ENCODE data around the gene AFAP1. TPM values are rescaled to one million over a fixed set of nuclear protein-coding genes. Genes with fewer than 3 reads are reported as not detected.
A peak's percentile ranks its signal among the peaks of the same experiment; 100 is the strongest.

AFAP1 gene
- total and polyA plus RNA-seq, 8 donors = 23.6 to 31.4 (median 27.4) TPM

DNA sequence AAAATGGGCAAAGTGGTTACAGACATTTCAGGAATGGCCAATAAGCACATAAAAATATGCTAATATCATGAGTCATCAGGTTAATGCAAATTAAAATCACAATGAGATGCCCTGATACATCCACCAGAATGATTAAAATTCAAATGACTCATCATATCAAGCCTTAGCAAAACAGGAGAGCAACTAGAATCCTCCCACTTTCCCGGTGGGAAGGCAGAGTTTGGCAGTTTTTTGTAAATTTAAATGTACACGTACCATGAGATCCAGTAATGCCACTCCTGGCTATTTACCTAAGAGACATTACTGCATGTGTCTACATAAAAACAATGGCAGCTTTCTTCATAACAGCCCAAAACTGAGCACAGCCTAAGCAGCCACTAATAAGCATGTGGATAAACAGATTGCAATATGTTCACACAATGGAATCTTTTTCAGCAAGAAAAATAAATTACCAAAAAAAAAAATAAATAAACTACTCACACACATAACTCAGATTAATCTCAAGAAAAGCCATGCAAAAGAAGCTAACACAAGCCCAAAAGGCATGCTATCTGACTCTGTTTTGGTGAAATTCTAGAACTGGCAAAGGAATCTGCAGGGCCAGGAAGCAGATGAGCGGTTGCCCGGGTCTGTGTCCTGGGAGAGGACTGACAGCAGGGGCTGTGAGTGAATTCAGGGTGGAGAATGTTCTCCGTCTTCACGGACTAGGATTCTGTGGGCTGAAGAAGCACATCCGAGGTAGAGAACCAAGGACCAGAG lies 48.8 kb downstream of the AFAP1 start:
- DNase-seq (no peak), ATAC-seq (no peak)
- peaks cover 0 to 11% of the 10 kb centered on the region in 2 donors for H3K9me3 ChIP-seq
- intact Hi-C loops (cut with DNase I) = no loop called here
- H3K4me1 ChIP-seq = peaks cover 0 to 5% of the 10 kb centered on the region in 2 donors
- no peak overlapping the region for H3K4me3 ChIP-seq
- H3K27ac ChIP-seq = no peak overlapping the region
- no peaks in the 10 kb centered on the region for H3K36me3 ChIP-seq
- TF ChIP-seq, protein P1, sequence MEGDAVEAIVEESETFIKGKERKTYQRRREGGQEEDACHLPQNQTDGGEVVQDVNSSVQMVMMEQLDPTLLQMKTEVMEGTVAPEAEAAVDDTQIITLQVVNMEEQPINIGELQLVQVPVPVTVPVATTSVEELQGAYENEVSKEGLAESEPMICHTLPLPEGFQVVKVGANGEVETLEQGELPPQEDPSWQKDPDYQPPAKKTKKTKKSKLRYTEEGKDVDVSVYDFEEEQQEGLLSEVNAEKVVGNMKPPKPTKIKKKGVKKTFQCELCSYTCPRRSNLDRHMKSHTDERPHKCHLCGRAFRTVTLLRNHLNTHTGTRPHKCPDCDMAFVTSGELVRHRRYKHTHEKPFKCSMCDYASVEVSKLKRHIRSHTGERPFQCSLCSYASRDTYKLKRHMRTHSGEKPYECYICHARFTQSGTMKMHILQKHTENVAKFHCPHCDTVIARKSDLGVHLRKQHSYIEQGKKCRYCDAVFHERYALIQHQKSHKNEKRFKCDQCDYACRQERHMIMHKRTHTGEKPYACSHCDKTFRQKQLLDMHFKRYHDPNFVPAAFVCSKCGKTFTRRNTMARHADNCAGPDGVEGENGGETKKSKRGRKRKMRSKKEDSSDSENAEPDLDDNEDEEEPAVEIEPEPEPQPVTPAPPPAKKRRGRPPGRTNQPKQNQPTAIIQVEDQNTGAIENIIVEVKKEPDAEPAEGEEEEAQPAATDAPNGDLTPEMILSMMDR (IDR thresholded peaks at IDR 0.05) = no peak
- no peaks in the 10 kb centered on the region for H3K27me3 ChIP-seq

DNA sequence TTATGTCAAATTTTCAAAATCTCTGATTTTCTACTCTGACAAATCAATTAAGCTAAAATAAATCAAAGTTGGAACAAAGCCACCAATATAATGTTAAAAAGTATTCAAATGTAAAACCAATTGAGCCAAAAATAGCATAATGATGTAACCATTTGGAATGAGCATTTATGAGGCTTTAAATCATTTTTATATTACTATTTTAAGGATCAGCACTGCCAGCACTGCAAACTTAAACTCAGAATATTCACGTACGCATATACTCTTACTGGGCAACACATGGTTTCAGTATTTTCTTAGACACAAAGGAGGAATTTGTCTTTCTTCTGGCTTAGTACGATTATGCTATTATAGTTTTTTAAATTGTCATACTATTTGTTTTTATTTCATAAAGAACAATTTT lies 52.2 kb downstream of the AFAP1 start:
- Histone ChIP-seq H3K9me3 (peaks cover 0 to 11% of the 10 kb centered on the region in 2 donors), H3K4me1 (peaks cover 0 to 5% of the 10 kb centered on the region in 2 donors), H3K4me3 (no peak overlapping the region), H3K27ac (no peak overlapping the region), H3K27me3 (no peaks in the 10 kb centered on the region), H3K36me3 (no peaks in the 10 kb centered on the region)
- TF ChIP-seq, protein P1 (IDR thresholded peaks at IDR 0.05) = no peak
- intact Hi-C loops (cut with DNase I) = no loop called here
- ATAC-seq (no peak), DNase-seq (no peak)

DNA sequence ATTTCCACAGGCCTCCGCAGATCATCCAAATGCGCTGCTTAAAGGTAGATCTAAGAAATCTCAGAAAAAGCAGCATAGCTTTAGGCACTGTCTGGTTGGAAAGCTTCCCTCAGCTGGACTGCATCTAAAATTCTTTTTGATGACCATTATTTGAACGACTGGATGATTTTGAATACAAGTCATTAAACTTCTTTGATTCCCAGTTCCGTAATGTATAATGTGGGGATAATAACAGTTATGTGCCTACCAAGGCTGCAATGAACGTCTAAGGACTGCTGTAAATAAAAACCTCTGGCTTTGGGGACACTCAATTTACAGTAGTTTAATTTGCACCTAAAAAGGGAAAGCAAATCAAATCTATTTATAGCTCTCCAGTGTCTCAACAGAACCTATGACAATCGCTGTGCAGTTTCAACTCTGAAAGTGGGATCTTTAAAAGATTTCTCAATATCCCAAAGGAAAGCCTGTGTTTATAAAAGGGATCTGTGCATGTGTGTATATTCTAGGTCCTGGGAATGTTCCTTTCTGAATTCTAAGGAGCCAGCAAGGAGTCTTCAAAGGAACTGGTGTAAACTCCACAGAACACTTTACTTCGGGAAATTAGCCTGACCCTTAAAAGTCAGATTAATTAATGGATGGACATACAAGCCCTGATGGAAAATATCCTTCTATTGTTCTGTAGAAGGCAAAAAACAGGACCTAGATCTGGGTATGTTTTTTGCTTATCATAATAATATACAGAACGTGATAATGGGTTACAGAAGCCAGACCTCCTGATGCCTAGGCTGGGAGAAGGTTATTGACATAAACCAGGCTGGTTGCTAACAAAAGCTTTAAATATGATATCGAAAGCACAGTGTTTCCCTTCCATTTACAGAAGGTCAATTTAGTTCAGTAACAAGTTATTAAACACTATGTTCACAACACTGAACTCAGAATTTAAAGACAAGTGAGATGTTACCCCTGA lies 53.4 kb downstream of the AFAP1 start:
- H3K4me1 ChIP-seq = no peaks in the 10 kb centered on the region
- TF ChIP-seq, protein P1 (IDR thresholded peaks at IDR 0.05) = no peak
- DNase-seq = no peak
- no peaks in the 10 kb centered on the region for H3K36me3 ChIP-seq
- ATAC-seq = no peak
- intact Hi-C loops (cut with DNase I) = no loop called here
- peaks cover 0 to 11% of the 10 kb centered on the region in 2 donors for H3K9me3 ChIP-seq
- peak overlapping the region in 1 of 2 donors; percentile 14 for H3K27ac ChIP-seq
- no peaks in the 10 kb centered on the region for H3K27me3 ChIP-seq
- H3K4me3 ChIP-seq = no peak overlapping the region

DNA sequence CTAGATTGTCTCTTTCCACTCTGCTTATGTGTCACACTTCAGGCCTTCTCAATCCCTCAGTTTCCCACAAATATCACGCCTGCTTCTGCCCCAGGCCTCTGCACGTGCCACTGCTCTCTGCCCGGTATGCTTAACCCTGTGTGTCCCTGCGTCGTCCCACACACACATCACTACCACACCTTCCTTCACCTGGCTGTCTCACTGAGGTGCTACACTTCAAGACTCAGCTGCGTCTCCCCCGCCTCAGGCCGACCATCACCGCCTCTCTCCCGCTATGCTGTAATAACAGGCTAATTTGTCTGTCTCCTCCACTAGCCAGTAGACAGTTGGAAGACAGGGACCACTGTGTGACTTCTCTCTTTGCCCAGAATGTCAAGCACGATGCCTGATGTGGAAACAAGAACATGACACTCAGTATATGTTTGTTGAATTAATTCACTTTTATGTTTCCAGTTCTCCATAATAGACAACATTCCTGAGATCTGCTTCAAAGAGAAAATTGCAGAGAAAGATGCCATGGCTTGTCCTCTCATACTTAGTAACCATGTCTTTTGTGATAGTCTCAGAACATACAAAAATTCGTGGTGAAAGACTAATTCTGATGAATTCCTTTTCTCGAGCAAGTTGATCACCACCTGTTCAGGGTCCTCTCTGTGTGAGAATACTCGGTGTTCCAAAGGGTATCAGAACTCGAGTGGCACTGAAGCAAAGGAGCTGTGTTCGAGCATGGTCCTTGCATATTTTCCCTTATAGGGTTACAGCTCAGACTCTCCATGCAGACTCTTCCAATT lies 54.2 kb downstream of the AFAP1 start:
- no peak for DNase-seq
- intact Hi-C loops (cut with DNase I) = no loop called here
- no peak for ATAC-seq
- TF ChIP-seq, protein P1 (IDR thresholded peaks at IDR 0.05) = no peak
- Histone ChIP-seq H3K27ac (no peak overlapping the region), H3K36me3 (no peaks in the 10 kb centered on the region), H3K4me3 (no peak overlapping the region), H3K9me3 (peaks cover 0 to 11% of the 10 kb centered on the region in 2 donors), H3K4me1 (no peaks in the 10 kb centered on the region), H3K27me3 (no peaks in the 10 kb centered on the region)

All from left lung (tissue), 10 donors.